IPS DF 6.9 (cell line): Measurements from ENCODE around the gene VWF.
"Not testable (repeated sequence)": the region's sequence is repeated elsewhere in the genome, so short reads cannot be mapped to it uniquely, and the experiment has no call there.

Source experiments
- DNase-seq: peaks from one replicate; pipeline ENCODE4 v3.0.0-alpha.2; 2013; ENCODE audit warnings: low read depth, low spot score
- H3K27ac ChIP-seq: one replicate; pipeline ENCODE4 v1.5.1; 2013; ENCODE audit warnings: low read length, control low read depth
- H3K27me3 ChIP-seq: 2 replicates; pipeline ENCODE4 v1.6.1; 2013; ENCODE audit warnings: mild to moderate bottlenecking, low read length; ENCODE audit not compliant: control insufficient read depth, insufficient read depth
- H3K36me3 ChIP-seq: 2 replicates; pipeline ENCODE4 v1.6.1; 2013; ENCODE audit warnings: low read length; ENCODE audit not compliant: control insufficient read depth, insufficient read depth
- H3K4me1 ChIP-seq: 2 replicates; pipeline ENCODE4 v1.6.1; 2013; ENCODE audit warnings: low read length; ENCODE audit not compliant: control insufficient read depth, insufficient read depth
- H3K4me3 ChIP-seq: 2 replicates; pipeline ENCODE4 v1.5.1; 2013; ENCODE audit warnings: mild to moderate bottlenecking, low read length
- H3K9me3 ChIP-seq: 2 replicates; pipeline ENCODE4 v1.6.1; 2013; ENCODE audit warnings: low read length, inconsistent platforms; ENCODE audit not compliant: control insufficient read depth, insufficient read depth
- WGBS: extraction: QIAGEN DNeasy Blood & Tissue Kit; methylation state at CpG from one replicate; pipeline ENCODE4 v1.1.7; 2013; ENCODE audit warnings: mixed read lengths, missing lambda C conversion rate; ENCODE audit not compliant: insufficient read length, insufficient coverage; 5-methylcytosine and 5-hydroxymethylcytosine counted together

Gene VWF

GRCh38 chr12:6160049-6160649 lies 35.7 kb upstream of the VWF start:
- WGBS: no CpG with 5 or more reads among the region's 19 CpGs
- not testable (repeated sequence) for H3K4me3 ChIP-seq, H3K27ac ChIP-seq, DNase-seq, H3K9me3 ChIP-seq, H3K27me3 ChIP-seq, H3K4me1 ChIP-seq, H3K36me3 ChIP-seq

GRCh38 chr12:6159166-6160011 lies 34.9 kb upstream of the VWF start:
- not testable (repeated sequence) for H3K9me3 ChIP-seq, DNase-seq, H3K4me1 ChIP-seq, H3K27me3 ChIP-seq, H3K4me3 ChIP-seq, H3K36me3 ChIP-seq, H3K27ac ChIP-seq
- WGBS: no CpG with 5 or more reads among the region's 50 CpGs

- H3K9me3 ChIP-seq: no peaks in the 10 kb centered on the region
- no peak overlapping the region for H3K27ac ChIP-seq
- H3K27me3 ChIP-seq: no peaks in the 10 kb centered on the region
- H3K4me3 ChIP-seq: no peak overlapping the region
- no peaks in the 10 kb centered on the region for H3K36me3 ChIP-seq
- no peaks in the 10 kb centered on the region; the same call in 1 of the 2 replicates for H3K4me1 ChIP-seq
- no peak for DNase-seq
- WGBS: no CpG with 5 or more reads among the region's 11 CpGs
Observed at GRCh38 chr12:6158749-6159148, 34.3 kb upstream of the VWF start.

GRCh38 chr12:6158255-6158654 lies 33.8 kb upstream of the VWF start:
- DNase-seq: no peak
- no peaks in the 10 kb centered on the region for H3K36me3 ChIP-seq
- no peak overlapping the region for H3K4me3 ChIP-seq
- no peaks in the 10 kb centered on the region for H3K9me3 ChIP-seq
- no peaks in the 10 kb centered on the region for H3K27me3 ChIP-seq
- H3K4me1 ChIP-seq: no peaks in the 10 kb centered on the region; the same call in 1 of the 2 replicates
- H3K27ac ChIP-seq: no peak overlapping the region
- WGBS: no CpG with 5 or more reads among the region's 4 CpGs

- Histone ChIP-seq H3K27ac (no peak overlapping the region), H3K4me3 (no peak overlapping the region), H3K9me3 (no peaks in the 10 kb centered on the region), H3K36me3 (no peaks in the 10 kb centered on the region), H3K4me1 (no peaks in the 10 kb centered on the region; the same call in 1 of the 2 replicates), H3K27me3 (no peaks in the 10 kb centered on the region)
- DNase-seq: no peak
- WGBS: 100% methylated on average over 1 of the region's 4 CpGs
Observed at GRCh38 chr12:6157482-6157881, 33.0 kb upstream of the VWF start.

GRCh38 chr12:6154730-6155459 lies 30.4 kb upstream of the VWF start:
- WGBS: no CpG with 5 or more reads among the region's 15 CpGs
- no peaks in the 10 kb centered on the region for H3K36me3 ChIP-seq
- H3K27me3 ChIP-seq: no peaks in the 10 kb centered on the region
- H3K27ac ChIP-seq: no peak overlapping the region
- H3K4me1 ChIP-seq: no peaks in the 10 kb centered on the region
- no peak for DNase-seq
- H3K9me3 ChIP-seq: no peaks in the 10 kb centered on the region
- H3K4me3 ChIP-seq: no peak overlapping the region

- WGBS: no CpG with 5 or more reads among the region's 15 CpGs
- H3K27me3 ChIP-seq, H3K4me3 ChIP-seq, H3K27ac ChIP-seq, H3K36me3 ChIP-seq, DNase-seq, H3K4me1 ChIP-seq, H3K9me3 ChIP-seq: not testable (repeated sequence)
Observed at GRCh38 chr12:6148722-6149121, 24.3 kb upstream of the VWF start.

- no peaks in the 10 kb centered on the region for H3K9me3 ChIP-seq
- H3K27me3 ChIP-seq: no peaks in the 10 kb centered on the region
- DNase-seq: no peak
- no CpG with 5 or more reads among the region's 2 CpGs for WGBS
- H3K4me1 ChIP-seq: no peaks in the 10 kb centered on the region
- no peak overlapping the region for H3K27ac ChIP-seq
- H3K36me3 ChIP-seq: no peaks in the 10 kb centered on the region
- no peak overlapping the region for H3K4me3 ChIP-seq
Observed at GRCh38 chr12:6148061-6148460, 23.6 kb upstream of the VWF start.

GRCh38 chr12:6146951-6147350 lies 22.5 kb upstream of the VWF start:
- Histone ChIP-seq H3K9me3 (no peaks in the 10 kb centered on the region), H3K4me1 (no peaks in the 10 kb centered on the region), H3K4me3 (no peak overlapping the region), H3K27me3 (no peaks in the 10 kb centered on the region), H3K36me3 (no peaks in the 10 kb centered on the region), H3K27ac (no peak overlapping the region)
- WGBS: no CpG with 5 or more reads among the region's 5 CpGs
- DNase-seq: no peak

GRCh38 chr12:6146509-6146908 lies 22.0 kb upstream of the VWF start:
- H3K4me3 ChIP-seq: no peak overlapping the region
- WGBS: no CpG with 5 or more reads among the region's 7 CpGs
- no peaks in the 10 kb centered on the region for H3K36me3 ChIP-seq
- H3K27me3 ChIP-seq: no peaks in the 10 kb centered on the region
- no peak for DNase-seq
- no peaks in the 10 kb centered on the region for H3K9me3 ChIP-seq
- H3K27ac ChIP-seq: no peak overlapping the region
- no peaks in the 10 kb centered on the region for H3K4me1 ChIP-seq
